Motor neuron (in vitro differentiated cells): Measurements from ENCODE around the gene ADGRA1. TPM values are rescaled to one million over a fixed set of nuclear protein-coding genes. Genes with fewer than 3 reads are reported as not detected.
A peak's percentile ranks its signal among the peaks of the same experiment; 100 is the strongest.
"Not testable (repeated sequence)": the region's sequence is repeated elsewhere in the genome, so short reads cannot be mapped to it uniquely, and the experiment has no call there.

ENCODE experiments used
- ATAC-seq, 8 experiments: fragments of 200-7000 bp; cut with Tn5 transposase; replicated peaks in 6 of 8; 2 replicates each; pipeline ENCODE4 v1.8.0; 2021; ENCODE audit warnings: mild to moderate bottlenecking in 8 of 8, moderate library complexity in 8 of 8
- H3K27ac ChIP-seq, 2 donors: fragments of 250-450 bp; sonication (Bioruptor Pico); 2 replicates each; pipeline ENCODE4 v1.9.0; 2021; ENCODE audit warnings: antibody characterized with exemption in 2 of 2, mild to moderate bottlenecking in 2 of 2, moderate library complexity in 1 of 2
- H3K4me1 ChIP-seq, 2 donors: fragments of 250-450 bp; sonication (Bioruptor Pico); replicated peaks in 1 of 2; 2 replicates each; pipeline ENCODE4 v1.6.1; 2021; ENCODE audit warnings: antibody characterized with exemption in 2 of 2, mild to moderate bottlenecking in 2 of 2, moderate library complexity in 1 of 2
- H3K4me3 ChIP-seq, 5 donors: fragments of 250-450 bp; sonication (Bioruptor Pico); 2 replicates each; pipeline ENCODE4 v1.9.0; 2021; ENCODE audit warnings: antibody characterized with exemption in 5 of 5, mild to moderate bottlenecking in 5 of 5, moderate library complexity in 4 of 5
- WGBS, 10 experiments: fragments of 450-650 bp; shearing (Covaris generic); methylation state at CpG; one replicate each; pipeline ENCODE4 v1.0.0; 2022; 5-methylcytosine and 5-hydroxymethylcytosine counted together
- in situ Hi-C, 9 experiments: fragments of 400-800 bp; cut with MboI; loops; one replicate each; pipeline ENCODE4 v1.15.0; 2021; ENCODE audit warnings: low sequenced_read_pairs in 9 of 9, low pct_unique_long_range_greater_than_20kb in 2 of 9; ENCODE audit not compliant: unreplicated experiment in 9 of 9
- total RNA-seq, 8 experiments: library from RNA; unstranded; fragments of 300-600 nt; gene quantifications; 2 replicates each; pipeline versions ENCODE4 v1.2.3 to v1.2.4, GENCODE V29; 2022

ADGRA1 gene
- total RNA-seq, 8 experiments from 2014 or later, result 0.09 to 6.3 (median 1.9) TPM

DNA sequence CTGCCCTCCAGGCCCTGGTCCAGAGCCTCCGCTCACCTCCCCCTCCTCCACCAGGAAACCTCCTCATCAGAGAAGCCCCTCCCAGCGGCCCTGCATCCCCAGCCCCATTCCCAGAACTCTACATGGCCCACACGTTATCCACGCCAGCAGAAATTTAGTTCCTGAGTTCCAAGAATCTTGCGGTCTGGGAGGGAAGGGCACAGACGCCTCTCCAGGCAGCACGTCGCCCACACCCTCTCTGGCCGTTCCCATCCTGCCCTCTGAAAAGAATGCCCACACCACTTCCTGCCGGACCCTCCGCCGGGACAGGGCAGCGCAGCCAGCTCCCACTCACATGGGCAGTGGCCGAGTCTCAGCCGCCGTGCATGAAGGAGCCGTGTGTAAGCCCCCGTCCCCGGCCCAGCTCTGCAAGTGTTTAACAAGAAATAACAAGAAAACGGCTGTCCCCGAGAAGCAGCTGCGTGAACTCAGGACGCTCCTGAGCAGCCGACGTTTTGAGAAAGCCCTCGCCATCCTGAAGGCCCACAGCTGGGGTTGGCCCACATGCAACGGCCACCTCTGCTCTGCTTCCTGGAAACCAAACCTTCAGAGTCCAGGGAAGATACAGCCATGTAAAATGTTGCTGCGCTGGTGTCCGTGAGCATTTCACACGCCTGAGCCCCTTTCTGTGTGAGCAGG is 17.4 kb downstream of the ADGRA1 start:
- Histone ChIP-seq H3K4me3 (no peak overlapping the region), H3K27ac (peak overlapping the region; percentile 71 to 86), H3K4me1 (peaks cover 49 to 55% of the 10 kb centered on the region in 2 donors)
- in situ Hi-C loops, result loop anchor here in 3 of 9 experiments (25.0 kb wide), 1 partner anchor 168 kb away; the partner anchor contains the start of gene CFAP46 (in 3 of the 3)
- peak in 2 of 8 experiments; percentile 11 to 65 for ATAC-seq
- 20 to 100% (median 84%) methylated on average over 1 to 5 of the region's 30 CpGs; no CpG with 5 or more reads in 6 of the 10 experiments for WGBS, 10 experiments

GRCh38 chr10:133105686-133106390 is 18.1 kb downstream of the ADGRA1 start:
- WGBS, 10 experiments, result 40 to 100% (median 71%) methylated on average over 1 to 2 of the region's 19 CpGs; no CpG with 5 or more reads in 7 of the 10 experiments

GRCh38 chr10:133106516-133106915 is 18.8 kb downstream of the ADGRA1 start:
- no peak overlapping the region for H3K27ac ChIP-seq
- peaks cover 37 to 40% of the 10 kb centered on the region in 2 donors for H3K4me1 ChIP-seq
- ATAC-seq, result no peak
- in situ Hi-C loops, result loop anchor here in 3 of 9 experiments (25.0 kb wide), 1 partner anchor 169 kb away; the partner anchor contains the start of gene CFAP46 (in 3 of the 3)
- WGBS, 10 experiments, result 60 to 95% (median 80%) methylated on average over 2 to 4 of the region's 18 CpGs; no CpG with 5 or more reads in 4 of the 10 experiments
- no peak overlapping the region for H3K4me3 ChIP-seq

More at GRCh38 chr10:133105686-133106390, 18.1 kb downstream of the ADGRA1 start:
- H3K4me1 ChIP-seq, result peaks cover 42 to 47% of the 10 kb centered on the region in 2 donors
- ATAC-seq, result no peak
- in situ Hi-C loops, result loop anchor here in 3 of 9 experiments (25.0 kb wide), 1 partner anchor 169 kb away; the partner anchor contains the start of gene CFAP46 (in 3 of the 3)
- H3K4me3 ChIP-seq, result no peak overlapping the region
- no peak overlapping the region for H3K27ac ChIP-seq

GRCh38 chr10:133107442-133107841 is 19.7 kb downstream of the ADGRA1 start:
- Histone ChIP-seq H3K4me3 (no peak overlapping the region), H3K4me1 (peaks cover 27 to 31% of the 10 kb centered on the region in 2 donors), H3K27ac (no peak overlapping the region)
- no peak for ATAC-seq
- in situ Hi-C loops, result loop anchor here in 3 of 9 experiments (25.0 kb wide), 1 partner anchor 170 kb away; the partner anchor contains the start of gene CFAP46 (in 3 of the 3)
- 0 to 79% (median 39%) methylated on average over 1 of the region's 1 CpG for WGBS, 10 experiments

DNA sequence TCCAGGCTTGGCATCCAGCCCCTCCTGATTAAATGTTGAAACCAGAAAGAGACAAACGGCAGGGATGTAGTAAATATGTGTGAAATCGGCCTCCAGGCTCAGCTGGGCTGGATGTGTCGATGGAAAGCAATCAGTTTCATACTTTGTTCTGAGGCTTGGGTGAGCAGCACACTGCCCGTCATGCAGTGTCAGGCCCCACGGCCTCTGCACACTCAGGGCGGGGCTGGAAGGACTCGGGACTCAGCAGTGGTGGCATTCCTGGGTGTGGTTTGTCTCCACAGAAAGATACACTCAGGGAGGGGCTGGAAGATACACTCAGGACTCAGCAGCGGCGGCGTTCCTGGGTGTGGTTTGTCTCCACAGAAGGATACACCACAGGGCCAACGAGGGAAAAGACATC is 22.0 kb downstream of the ADGRA1 start:
- ATAC-seq, result peak in 5 of 8 experiments; percentile 18 to 95 (median 25)
- WGBS, 10 experiments, result 13 to 80% (median 24%) methylated on average over 1 to 6 of the region's 11 CpGs; no CpG with 5 or more reads in 3 of the 10 experiments

DNA sequence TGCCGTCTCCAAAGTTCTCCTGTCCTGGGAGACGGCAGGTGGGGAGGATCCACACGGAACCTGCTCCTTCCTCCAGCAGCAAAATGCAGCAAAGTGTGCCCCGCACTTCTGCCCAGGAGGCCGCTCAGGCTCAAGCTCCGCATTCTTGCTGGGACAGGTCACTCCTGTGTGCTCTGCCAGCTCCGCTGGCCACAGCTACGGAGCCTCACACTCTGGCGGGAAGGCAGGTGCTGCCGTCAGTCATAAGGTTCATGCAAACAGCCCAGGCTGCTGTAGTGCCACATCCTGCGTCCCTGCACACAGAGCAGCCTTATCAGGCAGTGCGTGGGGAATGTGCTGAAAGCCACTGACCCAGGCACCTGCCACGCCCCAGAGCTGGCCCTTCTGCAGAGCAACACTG is 22.4 kb downstream of the ADGRA1 start:
- in situ Hi-C loops, result loop anchor here in 3 of 9 experiments (25.0 kb wide), 1 partner anchor 173 kb away; the partner anchor contains the start of gene CFAP46 (in 3 of the 3)
- WGBS, 10 experiments, result 17 to 83% (median 64%) methylated on average over 1 to 7 of the region's 13 CpGs; no CpG with 5 or more reads in 3 of the 10 experiments
- H3K27ac ChIP-seq, result no peak overlapping the region
- peaks cover under 1 to 4% of the 10 kb centered on the region in 2 donors for H3K4me1 ChIP-seq
- H3K4me3 ChIP-seq, result no peak overlapping the region
- ATAC-seq, result peak in 4 of 8 experiments; percentile 45 to 74 (median 64)

More for the DNA sequence above, 22.0 kb downstream of the ADGRA1 start:
- Histone ChIP-seq H3K27ac (no peak overlapping the region), H3K4me3 (no peak overlapping the region), H3K4me1 (peaks cover 5 to 8% of the 10 kb centered on the region in 2 donors)
- in situ Hi-C loops, result loop anchor here in 3 of 9 experiments (25.0 kb wide), 1 partner anchor 172 kb away; the partner anchor contains the start of gene CFAP46 (in 3 of the 3)

DNA sequence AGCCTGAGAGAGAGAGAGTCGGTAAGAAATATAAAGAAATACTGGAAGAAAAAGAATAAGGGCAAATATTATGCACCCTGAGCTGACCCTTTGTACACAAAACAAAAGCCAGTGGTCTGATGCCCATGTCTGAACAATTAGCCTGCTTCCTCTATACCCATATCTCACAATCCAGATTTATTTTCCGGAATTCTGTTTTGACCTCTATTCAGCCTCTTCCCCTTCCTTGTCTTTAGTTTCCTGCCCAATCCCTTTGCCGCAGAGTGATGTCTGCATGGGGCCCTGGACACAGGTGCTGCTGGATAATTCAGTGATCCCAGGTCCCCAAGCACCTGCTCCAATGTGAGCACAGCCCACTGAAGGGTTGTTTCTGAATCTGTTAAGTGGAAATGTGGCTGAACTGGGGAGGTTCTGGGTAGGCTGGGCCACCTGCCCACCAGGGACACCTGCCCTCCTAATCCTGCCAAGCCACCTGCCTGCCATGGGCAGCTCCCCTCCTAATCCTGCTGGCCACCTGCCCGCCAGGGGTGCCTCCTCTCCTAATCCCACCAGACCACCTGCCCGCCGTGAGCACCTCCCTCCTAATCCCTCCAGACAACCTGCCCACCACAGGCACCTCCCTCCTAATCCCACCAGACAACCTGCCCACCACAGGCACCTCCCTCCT is 23.0 kb downstream of the ADGRA1 start:
- Histone ChIP-seq H3K27ac (no peak overlapping the region), H3K4me1 (no peaks in the 10 kb centered on the region), H3K4me3 (no peak overlapping the region)
- in situ Hi-C loops, result loop anchor here in 3 of 9 experiments (25.0 kb wide), 1 partner anchor 173 kb away; the partner anchor contains the start of gene CFAP46 (in 3 of the 3)
- 43 to 100% (median 85%) methylated on average over 1 to 4 of the region's 6 CpGs; no CpG with 5 or more reads in 1 of the 10 experiments for WGBS, 10 experiments
- ATAC-seq, result no peak

- in situ Hi-C loops, result loop anchor here in 3 of 9 experiments (25.0 kb wide), 1 partner anchor 174 kb away; the partner anchor contains the start of gene CFAP46 (in 3 of the 3)
- H3K27ac ChIP-seq, H3K4me1 ChIP-seq, ATAC-seq, H3K4me3 ChIP-seq: not testable (repeated sequence)
- WGBS, 10 experiments, result no CpG with 5 or more reads among the region's 7 CpGs
These were observed 23.9 kb downstream of the ADGRA1 start for GRCh38 chr10:133111640-133112039.

- H3K4me1 ChIP-seq, result no peaks in the 10 kb centered on the region
- no peak for ATAC-seq
- in situ Hi-C loops, result loop anchor here in 3 of 9 experiments (25.0 kb wide), 1 partner anchor 176 kb away; the partner anchor contains the start of gene CFAP46 (in 3 of the 3)
These were observed 25.6 kb downstream of the ADGRA1 start for GRCh38 chr10:133113146-133113830.

DNA sequence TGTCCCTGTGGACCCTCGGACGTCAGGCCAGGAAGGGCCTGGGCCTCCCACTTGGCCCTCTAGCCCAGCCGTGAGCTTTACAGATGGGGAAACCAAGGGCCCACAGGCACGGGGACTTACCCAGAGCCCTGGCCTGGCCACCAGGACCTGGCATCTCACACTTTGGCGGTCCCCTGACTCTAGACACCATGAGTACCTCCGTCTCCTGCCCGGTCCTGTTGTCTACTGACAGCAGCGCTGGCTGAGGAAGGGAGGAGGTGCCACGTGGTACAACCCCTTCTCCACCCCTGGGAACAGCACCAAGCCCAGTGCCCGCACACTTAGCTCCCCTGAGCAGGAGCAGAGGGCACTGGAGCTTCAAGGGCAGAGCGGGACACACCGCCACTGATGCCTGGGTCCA is 26.1 kb downstream of the ADGRA1 start:
- no peaks in the 10 kb centered on the region for H3K4me1 ChIP-seq
- H3K4me3 ChIP-seq, result no peak overlapping the region
- H3K27ac ChIP-seq, result no peak overlapping the region
- in situ Hi-C loops, result loop anchor here in 3 of 9 experiments (25.0 kb wide), 1 partner anchor 177 kb away; the partner anchor contains the start of gene CFAP46 (in 3 of the 3)
- WGBS, 10 experiments, result 20 to 100% (median 85%) methylated on average over 1 to 6 of the region's 12 CpGs; no CpG with 5 or more reads in 5 of the 10 experiments
- ATAC-seq, result no peak

More at GRCh38 chr10:133113146-133113830, 25.6 kb downstream of the ADGRA1 start:
- H3K27ac ChIP-seq, result no peak overlapping the region
- H3K4me3 ChIP-seq, result no peak overlapping the region
- 80 to 97% (median 85%) methylated on average over 1 to 10 of the region's 31 CpGs; no CpG with 5 or more reads in 5 of the 10 experiments for WGBS, 10 experiments

- 56 to 100% (median 91%) methylated on average over 1 to 14 of the region's 18 CpGs; no CpG with 5 or more reads in 3 of the 10 experiments for WGBS, 10 experiments
- no peak for ATAC-seq
- no peak overlapping the region for H3K27ac ChIP-seq
- H3K4me3 ChIP-seq, result no peak overlapping the region
- H3K4me1 ChIP-seq, result no peaks in the 10 kb centered on the region
- in situ Hi-C loops, result loop anchor here in 3 of 9 experiments (25.0 kb wide), 1 partner anchor 177 kb away; the partner anchor contains the start of gene CFAP46 (in 3 of the 3)
These were observed 26.5 kb downstream of the ADGRA1 start for GRCh38 chr10:133114251-133114650.
